Neuronal stem cell (in vitro differentiated cells): ENCODE measurements around the gene PTPN11.

Experiments used
- DNase-seq: peaks from one replicate; pipeline ENCODE4 v3.0.0-alpha.2; 2013; ENCODE audit warnings: low spot score
- H2AFZ ChIP-seq: one replicate; pipeline ENCODE4 v1.6.1; 2013; ENCODE audit warnings: mild to moderate bottlenecking, low read length, inconsistent platforms
- H2AK5ac ChIP-seq: 2 replicates; pipeline ENCODE4 v1.6.1; 2013; ENCODE audit warnings: low read depth, mild to moderate bottlenecking, inconsistent platforms, low read length, moderate library complexity, mixed read lengths
- H2BK120ac ChIP-seq: 2 replicates; pipeline ENCODE4 v1.6.1; 2013; ENCODE audit warnings: low read depth, mild to moderate bottlenecking, inconsistent platforms, low read length, moderate library complexity, mixed read lengths
- H2BK12ac ChIP-seq: one replicate; pipeline ENCODE4 v1.6.1; 2013; ENCODE audit warnings: low read length, inconsistent platforms
- H2BK15ac ChIP-seq: 2 replicates; pipeline ENCODE4 v1.6.1; 2013; ENCODE audit warnings: mild to moderate bottlenecking, low read length, inconsistent platforms, mixed read lengths
- H2BK5ac ChIP-seq: one replicate; pipeline ENCODE4 v1.6.1; 2013; ENCODE audit warnings: inconsistent platforms, mild to moderate bottlenecking, low read length, moderate library complexity
- H3K14ac ChIP-seq: one replicate; pipeline ENCODE4 v1.6.1; 2013; ENCODE audit warnings: low read length, inconsistent platforms
- H3K18ac ChIP-seq: 2 replicates; pipeline ENCODE4 v1.6.1; 2013; ENCODE audit warnings: low read length, inconsistent platforms
- H3K23ac ChIP-seq: 2 replicates; pipeline ENCODE4 v1.6.1; 2013; ENCODE audit warnings: low read depth, mild to moderate bottlenecking, mixed read lengths, low read length, inconsistent platforms; ENCODE audit not compliant: poor library complexity
- H3K27ac ChIP-seq: replicated peaks from 3 replicates; pipeline ENCODE4 v1.5.1; 2013; ENCODE audit warnings: low read length, inconsistent platforms
- H3K27me3 ChIP-seq, 3 experiments: 2 replicates each; pipeline ENCODE4 v1.6.1; 2013; ENCODE audit warnings: low read length in 3 of 3, mild to moderate bottlenecking in 2 of 3, inconsistent platforms in 1 of 3, low read depth in 1 of 3, mixed read lengths in 1 of 3, moderate library complexity in 1 of 3; ENCODE audit not compliant: control insufficient read depth in 3 of 3, insufficient read depth in 3 of 3
- H3K36me3 ChIP-seq, 2 donors: replicated peaks in 1 of 2; 2 replicates each; pipeline ENCODE4 v1.6.1; 2013; ENCODE audit warnings: low read length in 2 of 2; ENCODE audit not compliant: control insufficient read depth in 2 of 2, insufficient read depth in 2 of 2
- H3K4ac ChIP-seq: 2 replicates; pipeline ENCODE4 v1.6.1; 2013; ENCODE audit warnings: inconsistent platforms, mild to moderate bottlenecking, low read length, moderate library complexity
- H3K4me1 ChIP-seq, 2 donors: 1 replicate in 1 of 2; 2 replicates in 1 of 2; pipeline ENCODE4 v1.6.1; 2013; ENCODE audit warnings: low read length in 2 of 2, low read depth in 1 of 2; ENCODE audit not compliant: control insufficient read depth in 2 of 2, insufficient read depth in 1 of 2
- H3K4me2 ChIP-seq: one replicate; pipeline ENCODE4 v1.6.1; 2013; ENCODE audit warnings: mild to moderate bottlenecking, low read length, inconsistent platforms; ENCODE audit not compliant: insufficient read depth, poor library complexity, severe bottlenecking
- H3K4me3 ChIP-seq, 2 donors: 2 replicates each; pipeline ENCODE4 v1.5.1; 2013; ENCODE audit warnings: low read length in 2 of 2, mild to moderate bottlenecking in 2 of 2, inconsistent platforms in 1 of 2, moderate library complexity in 1 of 2
- H3K79me1 ChIP-seq: one replicate; pipeline ENCODE4 v1.6.1; 2013; ENCODE audit warnings: low read depth, mild to moderate bottlenecking, inconsistent platforms, low read length, moderate library complexity
- H3K9ac ChIP-seq: one replicate; pipeline ENCODE4 v1.6.1; 2013; ENCODE audit warnings: mild to moderate bottlenecking, low read depth, low read length, inconsistent platforms; ENCODE audit not compliant: poor library complexity
- H3K9me3 ChIP-seq, 2 donors: replicated peaks in 1 of 2; 2 replicates each; pipeline versions ENCODE3 to v1.6.1; 2013; ENCODE audit warnings: low read length in 2 of 2, mild to moderate bottlenecking in 2 of 2, inconsistent platforms in 1 of 2, low read depth in 1 of 2, mixed read lengths in 1 of 2, moderate library complexity in 1 of 2; ENCODE audit not compliant: control insufficient read depth in 2 of 2, insufficient read depth in 1 of 2
- H4K8ac ChIP-seq: one replicate; pipeline ENCODE4 v1.6.1; 2013; ENCODE audit warnings: low read depth, mild to moderate bottlenecking, inconsistent platforms, low read length, moderate library complexity
- H4K91ac ChIP-seq: one replicate; pipeline ENCODE4 v1.6.1; 2013; ENCODE audit warnings: low read length, low read depth, mild to moderate bottlenecking, inconsistent platforms; ENCODE audit not compliant: poor library complexity
- WGBS, 2 donors: extraction: QIAGEN DNeasy Blood & Tissue Kit; methylation state at CpG; one replicate each; pipeline ENCODE4 v1.1.7; 2013; ENCODE audit warnings: missing lambda C conversion rate in 2 of 2, mixed read lengths in 1 of 2; ENCODE audit not compliant: insufficient read length in 2 of 2, insufficient replicate concordance in 1 of 2; ENCODE audit errors: extremely low coverage in 2 of 2; 5-methylcytosine and 5-hydroxymethylcytosine counted together

The PTPN11 gene

DNA sequence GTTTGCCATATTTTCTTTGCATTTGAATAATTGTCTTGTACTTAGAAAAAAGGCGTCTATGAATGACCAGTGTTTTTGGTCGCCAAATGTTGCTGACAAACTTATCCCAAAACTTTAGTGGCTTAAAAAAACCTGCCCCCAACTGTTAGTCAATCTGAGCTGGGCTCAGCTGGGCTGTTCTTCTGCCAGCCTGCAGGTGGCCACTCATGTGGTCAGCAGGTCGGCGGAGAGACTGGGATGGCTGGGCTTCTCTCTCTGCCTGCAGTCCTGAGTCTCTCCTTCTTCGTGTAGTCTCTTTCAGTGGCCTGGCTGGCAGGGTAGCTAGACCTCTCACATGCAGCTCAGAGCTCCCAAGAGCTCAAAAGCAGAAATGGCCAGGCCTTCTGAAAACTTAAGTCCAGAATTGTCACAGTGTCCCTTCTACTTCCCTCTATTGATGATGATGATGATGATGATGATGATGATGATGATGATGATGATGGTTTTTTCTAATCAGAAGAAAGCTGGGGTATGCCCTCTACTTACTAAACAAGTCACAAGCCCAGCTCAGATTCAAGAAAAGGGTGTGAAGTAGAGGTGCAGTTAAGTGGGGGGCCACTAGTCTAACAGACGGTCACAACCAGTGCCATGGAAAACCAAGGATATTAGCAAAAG, 87.9 kb downstream of the PTPN11 start:
- WGBS, 2 donors, result no CpG with 5 or more reads among the region's 6 CpGs

DNA sequence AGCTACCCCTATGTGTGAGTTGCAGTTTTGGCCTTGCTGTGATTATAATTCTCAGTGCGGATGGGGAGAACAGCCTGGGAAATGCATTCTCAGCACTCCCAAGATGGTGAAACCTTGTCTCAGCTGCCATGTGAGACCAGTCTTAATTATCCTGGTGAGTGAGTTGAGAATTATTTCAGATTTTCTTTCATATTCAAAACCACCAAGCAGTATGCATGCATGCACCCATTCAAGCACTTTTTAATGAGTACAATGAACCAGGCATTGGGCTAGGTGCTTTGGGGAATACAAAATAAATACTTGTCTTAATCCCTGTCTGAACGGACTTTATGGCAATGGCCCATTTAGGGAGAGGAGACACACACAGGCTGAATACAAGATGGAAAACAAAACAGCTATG, 94.7 kb downstream of the PTPN11 start:
- Histone ChIP-seq H3K27me3 (no peaks in the 10 kb centered on the region), H2BK5ac (no peak overlapping the region), H2BK120ac (no peak overlapping the region), H4K91ac (no peak overlapping the region), H3K18ac (no peak overlapping the region), H3K4ac (no peak overlapping the region), H3K27ac (peak overlapping the region; percentile 13), H3K4me3 (no peak overlapping the region), H2BK15ac (no peak overlapping the region), H3K4me1 (peaks cover 3 to 6% of the 10 kb centered on the region in 2 donors), H3K79me1 (no peaks in the 10 kb centered on the region), H3K14ac (no peak overlapping the region), H2BK12ac (no peak overlapping the region), H3K4me2 (no peak overlapping the region), H3K9me3 (no peaks in the 10 kb centered on the region), H3K9ac (no peak overlapping the region), H3K36me3 (peaks cover 0 to 26% of the 10 kb centered on the region in 2 donors), H3K23ac (no peak overlapping the region), H2AK5ac (no peak overlapping the region), H4K8ac (no peak overlapping the region), H2AFZ (no peak overlapping the region)
- DNase-seq, result no peak
- no CpG with 5 or more reads among the region's 2 CpGs for WGBS, 2 donors

More for the DNA sequence above, 87.9 kb downstream of the PTPN11 start:
- H3K79me1 ChIP-seq, result peaks cover 3% of the 10 kb centered on the region
- no peak overlapping the region for H3K4me2 ChIP-seq
- no peak for DNase-seq
- peaks cover 18 to 84% of the 10 kb centered on the region in 2 donors for H3K36me3 ChIP-seq
- no peaks in the 10 kb centered on the region for H3K9me3 ChIP-seq
- no peaks in the 10 kb centered on the region for H3K27me3 ChIP-seq
- no peak overlapping the region for H2BK15ac ChIP-seq
- H2BK12ac ChIP-seq, result no peak overlapping the region
- H4K91ac ChIP-seq, result no peak overlapping the region
- H4K8ac ChIP-seq, result no peak overlapping the region
- H3K18ac ChIP-seq, result no peak overlapping the region
- no peak overlapping the region for H3K9ac ChIP-seq
- H2BK120ac ChIP-seq, result no peak overlapping the region
- no peak overlapping the region for H2AK5ac ChIP-seq
- H3K4me1 ChIP-seq, result no peaks in the 10 kb centered on the region
- no peak overlapping the region for H3K27ac ChIP-seq
- H2BK5ac ChIP-seq, result no peak overlapping the region
- H3K4me3 ChIP-seq, result no peak overlapping the region
- no peak overlapping the region for H3K14ac ChIP-seq
- no peak overlapping the region for H3K4ac ChIP-seq
- no peak overlapping the region for H3K23ac ChIP-seq
- no peak overlapping the region for H2AFZ ChIP-seq

DNA sequence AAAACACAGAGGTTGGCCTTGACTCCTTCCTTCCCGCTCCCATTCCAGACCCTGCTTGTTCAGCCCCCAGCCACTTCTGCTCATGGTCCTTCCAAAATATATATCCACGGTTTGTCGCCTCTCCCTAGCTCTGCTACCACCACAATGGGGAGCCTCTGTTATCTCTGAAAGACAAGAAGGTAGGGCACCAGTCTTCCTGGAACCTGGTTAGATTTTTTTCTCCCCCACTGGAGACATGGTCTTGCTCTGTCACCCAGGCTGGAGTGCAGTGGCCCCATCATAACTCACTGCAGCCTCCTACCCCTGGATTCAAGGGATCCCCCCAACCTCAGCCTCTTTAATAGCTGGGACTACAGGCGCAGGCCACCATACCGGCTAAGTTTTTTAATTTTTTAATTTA, 95.7 kb downstream of the PTPN11 start:
- WGBS, 2 donors, result no CpG with 5 or more reads among the region's 5 CpGs
- Histone ChIP-seq H4K91ac (no peak overlapping the region), H3K9ac (no peak overlapping the region), H2BK5ac (no peak overlapping the region), H3K79me1 (no peaks in the 10 kb centered on the region), H3K4me2 (no peak overlapping the region), H2AFZ (no peak overlapping the region), H2AK5ac (no peak overlapping the region), H3K36me3 (peaks cover 0 to 22% of the 10 kb centered on the region in 2 donors), H3K4me1 (peaks cover 6 to 8% of the 10 kb centered on the region in 2 donors), H3K14ac (no peak overlapping the region), H4K8ac (no peak overlapping the region), H3K27me3 (no peaks in the 10 kb centered on the region), H3K18ac (no peak overlapping the region), H3K4ac (no peak overlapping the region), H2BK12ac (no peak overlapping the region), H2BK15ac (no peak overlapping the region), H3K23ac (no peak overlapping the region), H3K27ac (no peak overlapping the region), H2BK120ac (no peak overlapping the region), H3K9me3 (no peaks in the 10 kb centered on the region), H3K4me3 (no peak overlapping the region)
- DNase-seq, result no peak

DNA sequence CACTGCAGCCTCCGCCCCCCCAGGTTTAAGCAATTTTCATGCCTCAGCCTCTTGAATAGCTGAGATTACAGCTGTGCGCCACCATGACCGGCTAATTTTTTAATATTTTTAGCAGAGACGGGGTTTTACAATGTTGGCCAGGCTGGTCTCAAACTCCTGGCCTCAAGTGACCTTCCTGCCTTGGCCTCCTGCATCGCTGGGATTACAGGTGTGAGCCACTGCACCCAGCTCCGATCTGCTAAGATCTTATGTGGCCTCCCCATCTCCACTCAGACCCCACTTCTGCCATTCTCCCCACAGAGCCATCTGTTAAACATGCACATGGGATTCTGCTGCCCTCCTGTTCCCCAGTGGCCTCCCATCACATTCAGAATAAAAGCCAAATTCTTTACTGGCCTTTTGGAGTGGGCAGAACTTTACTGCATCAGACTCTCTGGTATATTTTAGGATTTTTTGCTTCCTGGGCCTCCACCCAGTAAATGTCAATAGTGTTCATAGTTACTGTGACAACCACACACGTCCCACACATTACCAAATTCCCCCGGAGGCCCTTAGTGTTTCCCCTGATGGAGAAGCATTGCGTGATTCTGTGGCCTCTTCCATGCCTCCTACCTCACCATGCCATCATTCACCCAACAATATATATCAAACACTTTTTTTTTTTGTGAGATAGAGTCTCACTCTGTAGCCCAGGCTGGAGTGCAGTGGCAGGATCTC, 96.3 kb downstream of the PTPN11 start:
- Histone ChIP-seq H3K36me3 (peaks cover 0 to 18% of the 10 kb centered on the region in 2 donors), H2AFZ (no peak overlapping the region), H3K23ac (no peak overlapping the region), H2BK120ac (no peak overlapping the region), H4K91ac (no peak overlapping the region), H3K14ac (no peak overlapping the region), H3K4ac (no peak overlapping the region), H2AK5ac (no peak overlapping the region), H3K4me3 (no peak overlapping the region), H4K8ac (no peak overlapping the region), H3K27ac (no peak overlapping the region), H3K4me2 (no peak overlapping the region), H3K9me3 (no peaks in the 10 kb centered on the region), H2BK15ac (no peak overlapping the region), H2BK5ac (no peak overlapping the region), H2BK12ac (no peak overlapping the region), H3K27me3 (no peaks in the 10 kb centered on the region), H3K4me1 (peaks cover 6 to 8% of the 10 kb centered on the region in 2 donors), H3K18ac (no peak overlapping the region), H3K9ac (no peak overlapping the region), H3K79me1 (no peaks in the 10 kb centered on the region)
- no peak for DNase-seq
- WGBS, 2 donors, result no CpG with 5 or more reads among the region's 9 CpGs
